ENCODE measurements around the gene ADORA2B.
"Not testable (repeated sequence)": the region's sequence is repeated elsewhere in the genome, so short reads cannot be mapped to it uniquely, and the experiment has no call there.

ADORA2B gene

GRCh38 chr17:15971098-15971678, 26.3 kb downstream of the ADORA2B start:
- no peak for TF ChIP-seq CTCF (IDR thresholded peaks at IDR 0.05; ENCODE audit: insufficient read depth, low read depth, low read length, missing control alignments)
- no peak for DNase-seq (ENCODE audit: low read depth)

GRCh38 chr17:15971882-15972281, 27.0 kb downstream of the ADORA2B start:
- H3K4me3 ChIP-seq (ENCODE audit: low read depth, low read length) = no peak overlapping the region
- no peak for DNase-seq (ENCODE audit: low read depth)
- no peak for TF ChIP-seq CTCF (IDR thresholded peaks at IDR 0.05; ENCODE audit: insufficient read depth, low read depth, low read length, missing control alignments)

More at GRCh38 chr17:15971098-15971678, 26.3 kb downstream of the ADORA2B start:
- no peak overlapping the region for H3K4me3 ChIP-seq (ENCODE audit: low read depth, low read length)

GRCh38 chr17:15972497-15972951, 27.6 kb downstream of the ADORA2B start:
- H3K4me3 ChIP-seq (ENCODE audit: low read depth, low read length) = no peak overlapping the region
- TF ChIP-seq CTCF (IDR thresholded peaks at IDR 0.05; ENCODE audit: insufficient read depth, low read depth, low read length, missing control alignments) = no peak
- DNase-seq (ENCODE audit: low read depth) = no peak

- no peak for TF ChIP-seq CTCF (IDR thresholded peaks at IDR 0.05; ENCODE audit: insufficient read depth, low read depth, low read length, missing control alignments)
- DNase-seq (ENCODE audit: low read depth) = no peak
Observed at GRCh38 chr17:15973016-15973415, 28.1 kb downstream of the ADORA2B start.

GRCh38 chr17:15973834-15974233, 28.9 kb downstream of the ADORA2B start:
- DNase-seq (ENCODE audit: low read depth) = no peak
- no peak overlapping the region for H3K4me3 ChIP-seq (ENCODE audit: low read depth, low read length)
- no peak for TF ChIP-seq CTCF (IDR thresholded peaks at IDR 0.05; ENCODE audit: insufficient read depth, low read depth, low read length, missing control alignments)

More at GRCh38 chr17:15973016-15973415, 28.1 kb downstream of the ADORA2B start:
- H3K4me3 ChIP-seq (ENCODE audit: low read depth, low read length) = no peak overlapping the region

- no peak for DNase-seq (ENCODE audit: low read depth)
- no peak for TF ChIP-seq CTCF (IDR thresholded peaks at IDR 0.05; ENCODE audit: insufficient read depth, low read depth, low read length, missing control alignments)
- no peak overlapping the region for H3K4me3 ChIP-seq (ENCODE audit: low read depth, low read length)
Observed at GRCh38 chr17:15977894-15978293, 33.0 kb downstream of the ADORA2B start.

- no peak for TF ChIP-seq CTCF (IDR thresholded peaks at IDR 0.05; ENCODE audit: insufficient read depth, low read depth, low read length, missing control alignments)
- no peak for DNase-seq (ENCODE audit: low read depth)
- no peak overlapping the region for H3K4me3 ChIP-seq (ENCODE audit: low read depth, low read length)
Observed at GRCh38 chr17:15978606-15979005, 33.7 kb downstream of the ADORA2B start.

- DNase-seq (ENCODE audit: low read depth); H3K4me3 ChIP-seq (ENCODE audit: low read depth, low read length): not testable (repeated sequence)
Observed at GRCh38 chr17:15979013-15979412, 34.1 kb downstream of the ADORA2B start.

Data from GM12865 (cell line).